ELF-1 (cell line): Measurements from ENCODE around the gene CSNK1A1.
"Not testable (repeated sequence)": the region's sequence is repeated elsewhere in the genome, so short reads cannot be mapped to it uniquely, and the experiment has no call there.

ENCODE experiments used
- DNase-seq: peaks from one replicate; pipeline ENCODE4 v3.0.0-alpha.2; 2016; ENCODE audit warnings: low read depth, low spot score

The CSNK1A1 gene

GRCh38 chr5:149551227-149552037 is at the start of gene CSNK1A1:
CSNK1A1 (minus strand) TSS chr5:149551439; CDS start chr5:149550964, 475 bp downstream.
- DNase-seq: peak; percentile 99

GRCh38 chr5:149600932-149601331 is 49.7 kb upstream of the CSNK1A1 start:
- peak; percentile 15 for DNase-seq

GRCh38 chr5:149599375-149599774 is 48.1 kb upstream of the CSNK1A1 start:
- DNase-seq: no peak

GRCh38 chr5:149598966-149599365 is 47.7 kb upstream of the CSNK1A1 start:
- peak; percentile 11 for DNase-seq

- not testable (repeated sequence) for DNase-seq
Observed at GRCh38 chr5:149598234-149598633, 47.0 kb upstream of the CSNK1A1 start.

- DNase-seq: no peak
Observed at GRCh38 chr5:149597618-149598017, 46.4 kb upstream of the CSNK1A1 start.

- DNase-seq: no peak
Observed at GRCh38 chr5:149596712-149597111, 45.5 kb upstream of the CSNK1A1 start.

GRCh38 chr5:149595105-149595504 is 43.9 kb upstream of the CSNK1A1 start:
- not testable (repeated sequence) for DNase-seq

GRCh38 chr5:149594206-149594895 is 43.1 kb upstream of the CSNK1A1 start:
- DNase-seq: no peak

GRCh38 chr5:149593370-149593769 is 42.1 kb upstream of the CSNK1A1 start:
- no peak for DNase-seq

GRCh38 chr5:149588936-149589335 is 37.7 kb upstream of the CSNK1A1 start:
- DNase-seq: no peak

- no peak for DNase-seq
Observed at GRCh38 chr5:149586708-149587318, 35.6 kb upstream of the CSNK1A1 start.

- no peak for DNase-seq
Observed at GRCh38 chr5:149585910-149586309, 34.7 kb upstream of the CSNK1A1 start.

GRCh38 chr5:149584121-149584520 is 32.9 kb upstream of the CSNK1A1 start:
- DNase-seq: no peak

GRCh38 chr5:149583394-149583793 is 32.2 kb upstream of the CSNK1A1 start:
- no peak for DNase-seq

GRCh38 chr5:149581931-149582768 is 30.9 kb upstream of the CSNK1A1 start:
- DNase-seq: peak; percentile 79

- peak; percentile 53 for DNase-seq
Observed at GRCh38 chr5:149581192-149581861, 30.1 kb upstream of the CSNK1A1 start, which contains the start of gene ARHGEF37. ARHGEF37 (plus strand) TSS chr5:149581498; CDS start chr5:149597770, 16,272 bp downstream.

GRCh38 chr5:149580808-149581191 is 29.6 kb upstream of the CSNK1A1 start:
- DNase-seq: no peak

- DNase-seq: no peak
Observed at GRCh38 chr5:149578896-149579295, 27.7 kb upstream of the CSNK1A1 start.

GRCh38 chr5:149576021-149576420 is 24.8 kb upstream of the CSNK1A1 start:
- no peak for DNase-seq

GRCh38 chr5:149575131-149575530 is 23.9 kb upstream of the CSNK1A1 start:
- no peak for DNase-seq
